ENCODE measurements around the gene NKX2-2.

Gene NKX2-2

DNA sequence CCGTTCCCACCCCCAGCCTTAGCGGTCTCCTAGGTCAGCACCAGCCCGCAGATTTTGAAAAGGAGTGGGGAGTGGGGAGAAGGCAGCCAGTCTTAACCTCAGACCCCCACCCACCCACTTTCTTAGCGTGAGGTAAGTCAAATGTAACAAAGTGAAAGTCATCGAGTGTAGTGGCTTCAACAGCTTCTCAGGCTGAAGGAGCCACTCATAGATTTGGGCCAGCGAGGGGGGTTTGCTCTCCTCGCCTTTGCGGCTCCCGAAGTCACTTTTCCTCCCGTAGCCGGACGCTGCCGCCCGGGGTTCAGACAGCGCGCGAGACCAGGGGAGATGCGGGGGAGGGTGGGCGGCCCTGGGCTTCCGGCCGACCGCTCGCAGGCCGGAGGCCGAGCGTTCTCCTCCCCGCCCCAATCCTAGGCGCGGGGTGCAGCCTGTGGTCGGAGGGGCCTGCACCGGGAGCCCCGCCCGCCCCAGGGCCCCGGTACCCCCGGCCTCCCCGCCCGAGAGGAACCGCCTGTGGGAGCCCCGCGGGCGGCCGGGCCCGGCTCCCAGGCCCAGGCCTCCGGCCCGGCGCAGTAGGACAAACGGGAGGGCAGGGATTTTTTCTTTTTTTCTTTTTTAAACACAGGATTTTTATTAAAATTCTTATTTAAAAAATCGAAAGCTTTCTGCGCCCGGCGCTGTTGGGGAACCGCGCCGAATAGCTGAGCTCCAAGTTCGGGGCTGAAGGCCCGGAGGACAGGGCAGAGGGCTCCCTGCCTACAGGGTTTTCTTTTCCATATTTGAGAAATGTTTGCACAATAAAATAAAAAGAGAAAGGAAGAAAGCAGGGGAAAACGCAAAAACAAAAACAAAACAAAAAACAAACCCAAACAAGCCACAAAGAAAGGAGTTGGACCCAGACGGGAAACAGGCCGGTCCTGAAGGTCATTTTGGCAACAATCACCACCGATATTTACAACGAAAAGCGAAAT is 3.2 kb downstream of the NKX2-2 start:
- peak; percentile 46 for DNase-seq
- in situ Hi-C loops (cut with MboI; ENCODE audit: low pct_unique_long_range_greater_than_20kb, low sequenced_read_pairs), result no loop called here

GRCh38 chr20:21509597-21510371 is 4.1 kb downstream of the NKX2-2 start:
- in situ Hi-C loops (cut with MboI; ENCODE audit: low pct_unique_long_range_greater_than_20kb, low sequenced_read_pairs), result loop anchor here (10.0 kb wide), 1 partner anchor 275 kb away; no protein-coding TSS in a partner anchor

DNA sequence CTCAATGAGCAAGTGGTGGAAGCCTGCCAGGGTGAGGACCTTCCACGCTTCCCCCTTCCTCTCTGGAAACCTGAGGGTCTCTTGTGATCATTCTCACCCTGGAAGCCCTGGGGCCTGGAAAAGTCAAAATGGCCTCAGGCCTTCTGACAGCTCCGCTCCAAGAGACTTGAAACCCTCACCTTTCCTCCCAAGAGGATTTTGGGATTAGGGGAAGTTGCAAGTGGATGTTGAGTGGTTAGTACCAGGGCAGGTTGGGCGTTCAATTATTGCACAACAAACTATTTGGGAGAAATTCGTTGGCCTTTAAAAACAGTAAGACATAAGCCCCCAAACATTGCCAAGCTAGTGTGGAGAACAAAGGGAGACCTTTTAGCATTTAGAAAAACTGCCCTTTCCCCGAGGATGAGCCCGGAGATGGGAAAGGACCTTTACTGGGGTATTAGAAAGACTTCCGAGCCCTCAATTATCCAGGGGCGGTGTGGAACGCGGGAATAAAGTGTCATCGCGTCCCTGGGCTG is 4.7 kb downstream of the NKX2-2 start:
- in situ Hi-C loops (cut with MboI; ENCODE audit: low pct_unique_long_range_greater_than_20kb, low sequenced_read_pairs), result loop anchor here (10.0 kb wide), 1 partner anchor 274 kb away; no protein-coding TSS in a partner anchor
- no peak for DNase-seq

More at GRCh38 chr20:21509597-21510371, 4.1 kb downstream of the NKX2-2 start:
- DNase-seq, result peak; percentile 67

GRCh38 chr20:21508230-21509078 is 5.4 kb downstream of the NKX2-2 start:
- DNase-seq, result no peak
- in situ Hi-C loops (cut with MboI; ENCODE audit: low pct_unique_long_range_greater_than_20kb, low sequenced_read_pairs), result loop anchor here (10.0 kb wide), 1 partner anchor 274 kb away; no protein-coding TSS in a partner anchor

DNA sequence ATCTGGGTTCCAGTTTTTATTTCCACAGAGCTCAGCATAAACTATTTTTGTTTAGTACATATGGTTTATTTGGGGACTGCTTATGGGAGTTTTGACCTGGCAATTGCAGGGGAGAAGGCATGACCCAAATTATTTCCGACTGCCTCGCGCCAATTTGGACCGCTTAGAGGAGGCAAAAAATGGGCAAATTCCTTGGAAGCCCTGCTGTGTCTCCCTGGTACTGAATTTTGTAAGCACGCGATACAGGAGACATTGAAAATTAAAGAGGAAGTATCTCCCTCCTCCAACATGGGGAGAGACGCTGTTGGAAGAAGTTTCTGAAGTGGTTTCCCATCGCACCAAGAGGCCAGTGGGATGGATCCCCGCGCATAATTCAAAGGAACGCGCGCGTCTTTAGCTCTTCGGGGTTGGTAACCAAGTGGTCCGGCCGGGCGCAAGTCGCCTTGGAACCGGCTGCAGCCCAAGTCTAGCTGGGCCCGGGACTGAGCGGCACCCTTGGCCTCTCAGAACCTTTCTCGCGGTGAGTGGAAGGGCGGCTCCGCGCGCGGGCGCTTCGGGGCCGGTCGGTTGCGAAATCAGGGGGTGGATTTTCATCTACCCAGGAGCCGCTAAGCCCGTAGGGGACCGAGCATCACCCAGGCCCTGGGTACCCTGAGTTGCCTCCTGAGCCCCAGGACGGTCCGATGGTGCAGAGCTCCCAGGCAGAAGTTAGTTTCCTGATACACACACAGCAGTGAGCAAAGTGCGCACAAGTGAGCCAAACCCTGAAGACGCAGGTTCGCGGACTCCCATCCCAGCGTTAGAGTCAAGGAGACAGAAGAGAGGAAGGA is 6.2 kb downstream of the NKX2-2 start:
- DNase-seq, result no peak
- in situ Hi-C loops (cut with MboI; ENCODE audit: low pct_unique_long_range_greater_than_20kb, low sequenced_read_pairs), result loop anchor here (10.0 kb wide), 1 partner anchor 273 kb away; no protein-coding TSS in a partner anchor

DNA sequence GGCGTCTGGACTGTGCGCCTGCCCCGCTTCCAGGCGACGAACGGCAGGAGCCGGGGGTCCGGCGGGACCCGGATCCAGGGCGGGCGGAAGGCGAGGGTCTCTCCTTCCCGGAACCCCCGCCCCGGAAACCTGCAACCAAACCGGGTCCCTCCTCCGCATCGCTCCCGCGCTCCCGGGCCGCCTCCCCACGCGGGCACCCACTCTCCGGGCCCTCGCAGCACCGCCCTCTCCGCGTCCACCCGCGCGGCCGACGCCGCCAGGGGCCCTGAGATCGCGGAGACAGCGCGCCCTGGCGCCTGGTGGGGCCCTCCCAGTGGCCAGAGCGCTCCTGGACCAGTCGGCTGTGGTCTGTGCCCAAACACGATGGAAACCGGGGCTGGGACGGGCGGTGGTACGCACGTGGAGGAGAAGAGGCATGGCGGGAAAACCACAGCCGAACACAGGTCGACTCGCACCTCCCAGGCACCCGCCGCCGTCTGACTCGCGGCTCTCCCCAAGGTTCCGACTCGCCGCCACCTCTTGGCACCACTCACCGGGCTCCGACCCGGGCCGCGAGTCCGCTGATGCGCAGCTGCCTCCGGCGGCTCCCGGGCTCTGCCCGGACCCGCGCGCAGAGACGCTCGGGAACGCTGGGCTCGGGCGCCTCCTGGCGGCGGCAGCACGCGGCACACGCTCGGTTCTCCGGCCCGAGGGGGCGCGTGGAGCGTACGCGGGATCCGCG is 7.9 kb downstream of the NKX2-2 start:
- DNase-seq, result peak; percentile 84
- in situ Hi-C loops (cut with MboI; ENCODE audit: low pct_unique_long_range_greater_than_20kb, low sequenced_read_pairs), result loop anchor here (10.0 kb wide), 1 partner anchor 271 kb away; no protein-coding TSS in a partner anchor

DNA sequence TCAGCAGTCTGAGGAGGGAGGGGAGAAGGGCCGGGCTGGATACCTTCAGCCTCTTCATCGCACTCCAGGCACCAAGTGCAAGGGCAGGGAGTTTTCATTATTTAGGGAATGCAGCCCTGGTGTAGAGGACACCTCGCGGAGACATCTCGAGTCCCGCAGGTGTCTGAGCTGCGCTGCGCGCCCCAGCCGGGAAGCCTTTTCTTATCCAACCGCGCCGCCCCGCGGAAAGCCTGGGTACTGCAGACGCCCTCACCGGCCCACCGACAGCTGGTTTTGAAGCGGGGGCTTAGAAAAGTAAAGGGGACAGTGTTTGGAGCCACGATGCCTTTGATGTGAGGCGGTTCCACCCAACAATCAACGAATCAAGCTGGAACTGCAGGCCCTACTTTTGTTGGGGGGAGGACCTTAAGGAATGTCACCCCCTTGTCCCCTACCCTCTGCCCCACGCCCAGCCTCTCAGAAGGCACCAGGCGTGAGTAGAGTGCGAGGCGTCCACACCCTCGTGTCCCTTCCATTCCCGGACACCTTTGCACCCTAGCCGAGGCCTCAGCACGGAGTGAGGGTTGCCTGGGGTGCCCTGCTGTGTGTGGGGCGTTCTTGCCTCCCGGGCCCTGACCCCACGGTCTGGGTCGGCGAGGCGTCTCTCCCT is 8.6 kb downstream of the NKX2-2 start:
- peak; percentile 85 for DNase-seq
- in situ Hi-C loops (cut with MboI; ENCODE audit: low pct_unique_long_range_greater_than_20kb, low sequenced_read_pairs), result loop anchor here (10.0 kb wide), 1 partner anchor 270 kb away; no protein-coding TSS in a partner anchor

- in situ Hi-C loops (cut with MboI; ENCODE audit: low pct_unique_long_range_greater_than_20kb, low sequenced_read_pairs), result loop anchor here (10.0 kb wide), 1 partner anchor 270 kb away; no protein-coding TSS in a partner anchor
- no peak for DNase-seq
Observed at GRCh38 chr20:21504323-21504722, 9.5 kb downstream of the NKX2-2 start.

DNA sequence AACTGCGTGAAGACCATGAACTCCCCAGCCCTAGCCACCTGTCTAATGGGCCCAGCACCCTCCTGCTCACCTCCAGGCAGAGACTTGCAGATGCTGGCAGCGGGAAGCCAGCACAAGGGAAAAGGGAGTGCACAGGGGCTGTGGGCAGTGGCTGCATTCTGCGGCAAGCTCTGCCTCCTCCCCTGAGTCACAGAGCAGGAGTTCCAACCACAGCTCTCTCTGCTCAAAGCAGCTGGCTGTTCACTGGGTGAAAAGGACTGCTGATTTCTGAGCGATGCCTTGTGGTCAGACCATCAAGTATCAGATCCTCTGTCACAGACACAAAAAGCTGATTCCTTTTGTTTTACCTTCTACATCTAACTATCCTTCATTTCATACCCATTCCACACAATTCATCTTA is 10.5 kb downstream of the NKX2-2 start:
- no peak for DNase-seq
- in situ Hi-C loops (cut with MboI; ENCODE audit: low pct_unique_long_range_greater_than_20kb, low sequenced_read_pairs), result loop anchor here (10.0 kb wide), 1 partner anchor 269 kb away; no protein-coding TSS in a partner anchor

GRCh38 chr20:21501184-21501583 is 12.7 kb downstream of the NKX2-2 start:
- in situ Hi-C loops (cut with MboI; ENCODE audit: low pct_unique_long_range_greater_than_20kb, low sequenced_read_pairs), result loop anchor here (10.0 kb wide), 1 partner anchor 266 kb away; no protein-coding TSS in a partner anchor
- no peak for DNase-seq

DNA sequence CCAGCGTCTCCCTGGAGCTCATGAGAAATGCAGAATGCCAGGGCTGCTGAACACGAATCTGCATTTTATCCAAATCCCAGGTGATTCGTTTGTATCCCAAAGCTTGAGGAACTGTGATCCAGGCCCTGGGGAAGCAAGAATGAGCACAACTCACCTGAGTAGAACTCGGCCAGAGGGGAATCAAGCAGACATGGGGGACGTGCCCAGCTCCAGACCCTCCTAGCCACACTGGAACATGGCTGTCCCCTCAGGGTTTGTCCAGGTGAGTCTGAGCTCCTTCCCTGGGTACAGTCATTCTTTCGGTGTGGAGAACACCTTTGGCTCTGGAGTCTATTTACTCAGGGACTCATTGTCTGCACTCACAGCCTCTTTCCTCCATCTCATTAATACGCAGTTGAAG is 13.3 kb downstream of the NKX2-2 start:
- no peak for DNase-seq
- in situ Hi-C loops (cut with MboI; ENCODE audit: low pct_unique_long_range_greater_than_20kb, low sequenced_read_pairs), result loop anchor here (10.0 kb wide), 1 partner anchor 266 kb away; no protein-coding TSS in a partner anchor

DNA sequence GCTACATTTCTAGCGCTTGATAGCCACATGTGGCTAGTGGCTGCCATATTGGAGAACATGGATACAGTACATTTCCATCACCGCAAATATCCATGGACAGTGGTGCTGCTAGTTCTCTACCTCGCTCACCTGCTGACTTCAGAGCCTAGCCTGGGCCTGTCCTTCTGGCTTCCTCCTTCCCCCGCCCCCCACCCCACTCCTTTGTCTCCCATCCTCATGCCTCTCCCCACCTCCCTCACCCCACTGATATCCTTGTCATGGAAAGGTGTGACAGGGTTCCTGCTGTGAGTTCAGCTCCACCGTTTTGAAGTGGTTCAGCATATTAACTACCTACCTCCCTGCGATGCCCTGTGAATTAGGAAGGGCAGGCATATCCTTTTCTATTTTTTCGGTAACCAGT is 14.2 kb downstream of the NKX2-2 start:
- DNase-seq, result no peak
- in situ Hi-C loops (cut with MboI; ENCODE audit: low pct_unique_long_range_greater_than_20kb, low sequenced_read_pairs), result loop anchor here (10.0 kb wide), 1 partner anchor 265 kb away; no protein-coding TSS in a partner anchor

DNA sequence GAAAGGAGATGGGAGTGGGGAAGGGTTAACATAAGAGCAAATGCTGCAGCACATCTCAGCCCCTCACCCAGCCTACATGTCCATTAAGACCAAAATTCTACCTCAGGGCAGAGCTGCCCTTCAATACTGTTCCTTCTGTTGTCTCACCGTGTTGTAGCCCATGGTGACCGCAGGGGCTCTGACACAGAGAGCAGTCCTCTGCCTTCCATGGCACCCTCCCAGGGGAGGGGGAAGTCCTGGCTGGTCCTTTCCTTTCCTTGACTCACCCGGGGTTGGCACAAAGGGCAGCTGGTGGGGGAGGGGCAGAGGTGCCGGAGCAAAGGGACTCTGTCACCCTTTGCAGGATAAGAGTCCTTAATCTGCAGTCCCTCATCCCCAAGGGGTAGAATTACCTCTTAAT is 15.2 kb downstream of the NKX2-2 start:
- in situ Hi-C loops (cut with MboI; ENCODE audit: low pct_unique_long_range_greater_than_20kb, low sequenced_read_pairs), result no loop called here
- DNase-seq, result no peak

GRCh38 chr20:21498195-21498594 is 15.7 kb downstream of the NKX2-2 start:
- in situ Hi-C loops (cut with MboI; ENCODE audit: low pct_unique_long_range_greater_than_20kb, low sequenced_read_pairs), result no loop called here
- DNase-seq, result no peak

DNA sequence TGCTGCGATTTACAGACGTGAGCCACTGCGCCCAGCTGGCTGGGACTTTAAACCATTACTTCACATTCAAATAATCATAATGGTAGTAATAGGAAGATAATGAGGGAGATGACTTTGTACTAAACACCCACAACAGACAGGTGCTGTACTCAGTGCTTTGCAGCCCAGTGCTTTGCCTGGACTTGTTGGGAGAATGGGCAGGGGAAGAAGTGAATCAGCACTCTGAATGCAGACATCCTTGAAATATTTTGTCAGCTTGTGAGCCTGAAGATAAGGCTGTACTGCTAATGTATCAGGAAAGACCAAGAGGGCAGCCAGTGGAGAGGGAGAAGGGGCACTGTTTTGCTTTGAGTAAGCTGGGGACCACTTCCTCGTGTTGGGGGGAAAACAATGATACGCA is 17.4 kb downstream of the NKX2-2 start:
- DNase-seq, result no peak
- in situ Hi-C loops (cut with MboI; ENCODE audit: low pct_unique_long_range_greater_than_20kb, low sequenced_read_pairs), result no loop called here

DNA sequence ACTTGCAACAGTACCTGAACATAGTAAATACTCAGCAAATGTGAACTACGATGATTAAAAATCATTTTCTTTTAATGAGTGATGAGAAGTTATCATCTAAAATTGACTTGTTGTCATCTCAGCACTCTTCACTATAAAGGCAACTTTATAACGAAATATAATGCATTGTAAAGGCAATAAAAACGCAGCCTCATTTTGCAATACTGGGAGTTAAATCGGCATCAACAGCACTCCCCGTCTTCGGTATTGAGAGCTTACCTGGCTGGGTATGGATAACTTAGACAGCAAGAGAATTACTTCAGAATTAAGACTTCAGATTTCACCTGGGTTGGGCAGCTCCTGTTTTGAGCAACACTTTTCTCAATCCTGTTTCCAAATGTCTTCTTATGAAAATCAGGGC is 20.8 kb downstream of the NKX2-2 start:
- in situ Hi-C loops (cut with MboI; ENCODE audit: low pct_unique_long_range_greater_than_20kb, low sequenced_read_pairs), result no loop called here
- no peak for DNase-seq
